H9 (cell line): ENCODE data around the gene MS4A4A. TPM values are rescaled to one million over a fixed set of nuclear protein-coding genes. Genes with fewer than 3 reads are reported as not detected.

Experiments used
- DNase-seq: peaks from one replicate; pipeline ENCODE4 v3.0.0-alpha.2; 2017
- H2AFZ ChIP-seq: one replicate; pipeline ENCODE4 v1.6.1; 2013; ENCODE audit warnings: mild to moderate bottlenecking, low read length, control low read depth, moderate library complexity
- H2AK5ac ChIP-seq: 2 replicates; pipeline ENCODE4 v1.6.1; 2013; ENCODE audit warnings: low read length, control low read depth, mixed read lengths; ENCODE audit not compliant: insufficient read length
- H2BK120ac ChIP-seq: one replicate; pipeline ENCODE4 v1.6.1; 2013; ENCODE audit warnings: low read depth, mild to moderate bottlenecking, low read length, control low read depth, inconsistent platforms; ENCODE audit not compliant: poor library complexity, severe bottlenecking
- H2BK12ac ChIP-seq: 2 replicates; pipeline ENCODE4 v1.6.1; 2013; ENCODE audit warnings: low read length, control low read depth, mixed read lengths, low read depth; ENCODE audit not compliant: insufficient read length
- H2BK15ac ChIP-seq: 2 replicates; pipeline ENCODE4 v1.6.1; 2013; ENCODE audit warnings: low read depth, low read length, control low read depth
- H2BK20ac ChIP-seq: one replicate; pipeline ENCODE4 v1.6.1; 2013; ENCODE audit warnings: low read depth, mild to moderate bottlenecking, low read length, control low read depth, inconsistent platforms; ENCODE audit not compliant: poor library complexity, severe bottlenecking
- H2BK5ac ChIP-seq: 2 replicates; pipeline ENCODE4 v1.6.1; 2013; ENCODE audit warnings: low read length, control low read depth, mixed read lengths; ENCODE audit not compliant: insufficient read length
- H3K14ac ChIP-seq: 2 replicates; pipeline ENCODE4 v1.6.1; 2013; ENCODE audit warnings: low read length, control low read depth; ENCODE audit not compliant: insufficient read depth
- H3K18ac ChIP-seq: 2 replicates; pipeline ENCODE4 v1.6.1; 2013; ENCODE audit warnings: low read depth, mild to moderate bottlenecking, mixed read lengths, low read length, control low read depth; ENCODE audit not compliant: insufficient read length
- H3K23ac ChIP-seq: 2 replicates; pipeline ENCODE4 v1.6.1; 2013; ENCODE audit warnings: low read length, control low read depth, mixed read lengths, low read depth; ENCODE audit not compliant: insufficient read length
- H3K23me2 ChIP-seq: 2 replicates; pipeline ENCODE4 v1.6.1; 2013; ENCODE audit warnings: low read depth, mild to moderate bottlenecking, mixed read lengths, low read length, control low read depth; ENCODE audit not compliant: insufficient read length, poor library complexity, severe bottlenecking
- H3K27ac ChIP-seq: 2 replicates; pipeline ENCODE4 v1.5.1; 2013; ENCODE audit warnings: low read length, control low read depth, mixed read lengths, low read depth; ENCODE audit not compliant: insufficient read length
- H3K27me3 ChIP-seq: 2 replicates; pipeline ENCODE4 v1.6.1; 2013; ENCODE audit warnings: low read length, control low read depth, inconsistent platforms; ENCODE audit not compliant: insufficient read depth
- H3K4ac ChIP-seq: 2 replicates; pipeline ENCODE4 v1.6.1; 2013; ENCODE audit warnings: low read depth, mild to moderate bottlenecking, control low read depth, inconsistent platforms, low read length, moderate library complexity
- H3K4me1 ChIP-seq: 2 replicates; pipeline ENCODE4 v1.6.1; 2013; ENCODE audit warnings: low read length, control low read depth, inconsistent platforms; ENCODE audit not compliant: insufficient read depth
- H3K4me2 ChIP-seq: 2 replicates; pipeline ENCODE4 v1.6.1; 2013; ENCODE audit warnings: low read length, control low read depth, mixed read lengths; ENCODE audit not compliant: insufficient read length, insufficient read depth
- H3K56ac ChIP-seq: 2 replicates; pipeline ENCODE4 v1.6.1; 2013; ENCODE audit warnings: low read depth, mild to moderate bottlenecking, mixed read lengths, low read length, control low read depth; ENCODE audit not compliant: insufficient read length
- H3K79me1 ChIP-seq: 2 replicates; pipeline ENCODE4 v1.6.1; 2013; ENCODE audit warnings: low read depth, mild to moderate bottlenecking, moderate library complexity, low read length, control low read depth, inconsistent platforms; ENCODE audit not compliant: insufficient read depth, poor library complexity, severe bottlenecking
- H3K79me2 ChIP-seq: 2 replicates; pipeline ENCODE4 v1.6.1; 2013; ENCODE audit warnings: low read length, control low read depth, inconsistent platforms; ENCODE audit not compliant: insufficient read depth
- H3K9ac ChIP-seq: 2 replicates; pipeline ENCODE4 v1.6.1; 2013; ENCODE audit warnings: low read length, control low read depth, mixed read lengths; ENCODE audit not compliant: insufficient read length; ENCODE audit errors: extremely low read depth
- H3K9me3 ChIP-seq: one replicate; pipeline ENCODE4 v1.6.1; 2013; ENCODE audit warnings: low read depth, low read length, inconsistent platforms; ENCODE audit not compliant: control insufficient read depth
- H3T11ph ChIP-seq: one replicate; pipeline ENCODE4 v1.6.1; 2013; ENCODE audit warnings: mild to moderate bottlenecking, low read length, control low read depth, inconsistent platforms
- H4K20me1 ChIP-seq: one replicate; pipeline ENCODE4 v1.6.1; 2013; ENCODE audit not compliant: control insufficient read depth, insufficient read length, insufficient read depth
- H4K5ac ChIP-seq: 2 replicates; pipeline ENCODE4 v1.6.1; 2013; ENCODE audit warnings: low read depth, mild to moderate bottlenecking, mixed read lengths, low read length, control low read depth; ENCODE audit not compliant: insufficient read length
- H4K8ac ChIP-seq: replicated peaks from 2 replicates; pipeline ENCODE4 v1.6.1; 2013; ENCODE audit warnings: low read length, control low read depth, mixed read lengths, low read depth; ENCODE audit not compliant: insufficient read length
- H4K91ac ChIP-seq: 2 replicates; pipeline ENCODE4 v1.6.1; 2013; ENCODE audit warnings: low read depth, mild to moderate bottlenecking, moderate library complexity, mixed read lengths, low read length, control low read depth; ENCODE audit not compliant: insufficient read length
- H3K27ac Mint-ChIP-seq, 3 experiments: 2 replicates in 2 of 3; 3 replicates in 1 of 3; pipeline ENCODE4 v1.8.0; 2020 to 2021; ENCODE audit warnings: mixed read lengths in 3 of 3, mild to moderate bottlenecking in 1 of 3, moderate library complexity in 1 of 3
- H3K27me3 Mint-ChIP-seq: 2 replicates; pipeline ENCODE4 v1.8.0; 2021; ENCODE audit warnings: low read depth, mild to moderate bottlenecking, moderate library complexity, mixed read lengths
- H3K36me3 Mint-ChIP-seq, 3 experiments: 2 replicates in 2 of 3; 3 replicates in 1 of 3; pipeline ENCODE4 v1.8.0; 2020 to 2021; ENCODE audit warnings: low read depth in 3 of 3, mixed read lengths in 3 of 3; ENCODE audit not compliant: insufficient read depth in 1 of 3
- H3K4me1 Mint-ChIP-seq, 2 experiments: 2 replicates each; pipeline ENCODE4 v1.8.0; 2020; ENCODE audit warnings: mixed read lengths in 2 of 2
- H3K4me3 Mint-ChIP-seq, 2 experiments: 2 replicates in 1 of 2; 3 replicates in 1 of 2; pipeline ENCODE4 v1.8.0; 2020 to 2021; ENCODE audit warnings: mild to moderate bottlenecking in 2 of 2, mixed read lengths in 2 of 2, moderate library complexity in 1 of 2
- H3K9me3 Mint-ChIP-seq, 2 experiments: 2 replicates in 1 of 2; 3 replicates in 1 of 2; pipeline ENCODE4 v1.8.0; 2020; ENCODE audit warnings: mild to moderate bottlenecking in 2 of 2, mixed read lengths in 2 of 2, moderate library complexity in 1 of 2
- CTCF ChIP-seq: fragments of 200-600 bp; sonication (generic); conservative IDR thresholded peaks from 3 replicates; pipeline ENCODE4 v1.8.0; 2021; ENCODE audit warnings: antibody characterized with exemption, mild to moderate bottlenecking
- WGBS: extraction: QIAGEN DNeasy Blood & Tissue Kit; methylation state at CpG from one replicate; pipeline ENCODE4 v1.1.7; 2013; ENCODE audit warnings: missing lambda C conversion rate, low lambda C conversion rate, mixed read lengths; ENCODE audit not compliant: insufficient read length; ENCODE audit errors: extremely low coverage; 5-methylcytosine and 5-hydroxymethylcytosine counted together
- total RNA-seq: library from RNA; stranded (reverse); gene quantifications from 2 replicates; pipeline ENCODE4 v1.2.1, GENCODE V29; 2021

Gene MS4A4A
- total RNA-seq, 1 experiment from 2014 or later = not detected

GRCh38 chr11:60288531-60288930, 8.1 kb downstream of the MS4A4A start:
- no peak overlapping the region for H3K4me2 ChIP-seq
- no peaks in the 10 kb centered on the region for H4K20me1 ChIP-seq
- H4K91ac ChIP-seq = no peak overlapping the region
- no peak for TF ChIP-seq CTCF
- no peak overlapping the region for H3K56ac ChIP-seq
- no peak overlapping the region for H2BK120ac ChIP-seq
- H3K23ac ChIP-seq = no peak overlapping the region
- no peak overlapping the region for H2BK12ac ChIP-seq
- Mint-ChIP-seq H3K27ac (no peak overlapping the region), H3K9me3 (peaks cover 37 to 42% of the 10 kb centered on the region in 2 experiments), H3K27me3 (peaks cover 4% of the 10 kb centered on the region; the same call in 1 of the 2 replicates), H3K4me1 (peaks cover 27 to 29% of the 10 kb centered on the region in 2 experiments), H3K4me3 (no peak overlapping the region), H3K36me3 (peaks cover 12 to 27% (median 17%) of the 10 kb centered on the region in 3 experiments)
- no peak overlapping the region for H2AFZ ChIP-seq
- H4K5ac ChIP-seq = no peak overlapping the region
- peaks cover 13% of the 10 kb centered on the region for H3K9me3 ChIP-seq
- no peak overlapping the region for H2BK15ac ChIP-seq
- DNase-seq = no peak
- no peak overlapping the region for H3K4ac ChIP-seq
- H2BK5ac ChIP-seq = no peak overlapping the region
- no peak overlapping the region for H3K27ac ChIP-seq
- H3K18ac ChIP-seq = no peak overlapping the region
- no peaks in the 10 kb centered on the region for H3K79me2 ChIP-seq
- no peak overlapping the region for H3T11ph ChIP-seq
- peaks cover 2% of the 10 kb centered on the region; the same call in 1 of the 2 replicates for H3K4me1 ChIP-seq
- no CpG with 5 or more reads among the region's 1 CpG for WGBS
- no peak overlapping the region for H4K8ac ChIP-seq
- H2AK5ac ChIP-seq = no peak overlapping the region
- H3K23me2 ChIP-seq = no peaks in the 10 kb centered on the region
- H3K27me3 ChIP-seq = no peaks in the 10 kb centered on the region
- no peaks in the 10 kb centered on the region for H3K79me1 ChIP-seq
- no peak overlapping the region for H2BK20ac ChIP-seq
- no peak overlapping the region for H3K9ac ChIP-seq
- H3K14ac ChIP-seq = no peak overlapping the region
